ENCODE results near the gene TOM1.
A peak's percentile ranks its signal among the peaks of the same experiment; 100 is the strongest.

The TOM1 gene

GRCh38 chr22:35376728-35377472 is 77.2 kb downstream of the TOM1 start:
- DNase-seq: peak; percentile 85

GRCh38 chr22:35377735-35378134 is 78.0 kb downstream of the TOM1 start:
- DNase-seq: no peak

GRCh38 chr22:35378621-35379020 is 78.9 kb downstream of the TOM1 start:
- no peak for DNase-seq

- DNase-seq: no peak
Measured at GRCh38 chr22:35379146-35379993, 79.7 kb downstream of the TOM1 start.

- DNase-seq: no peak
Measured at GRCh38 chr22:35380013-35380412, 80.3 kb downstream of the TOM1 start.

GRCh38 chr22:35380537-35381423 is 81.1 kb downstream of the TOM1 start, which contains the start of gene HMOX1:
HMOX1 (plus strand) TSS chr22:35381096; CDS start chr22:35381174, 78 bp downstream.
- DNase-seq: peak; percentile 82

- no peak for DNase-seq
Measured at GRCh38 chr22:35381424-35382009, 81.8 kb downstream of the TOM1 start.

DNA sequence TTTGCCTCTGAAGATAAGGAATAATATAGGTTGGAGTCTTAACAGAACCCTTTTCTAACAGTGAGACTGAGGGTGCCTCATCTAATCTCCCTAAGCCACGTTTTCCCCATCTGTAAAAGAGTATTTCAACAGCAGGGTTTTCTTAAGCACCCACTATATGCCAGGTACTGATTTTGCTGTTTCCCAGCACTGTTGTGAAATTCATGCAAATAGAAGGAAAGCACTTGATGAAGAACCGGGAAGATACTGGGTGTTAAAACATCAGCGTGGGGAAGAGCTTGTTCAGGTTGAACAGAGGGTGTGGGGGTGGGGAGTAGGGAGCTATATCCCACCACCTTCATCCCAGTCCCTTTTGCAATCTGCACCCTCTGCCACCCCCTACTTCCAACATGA is 84.0 kb downstream of the TOM1 start:
- DNase-seq: no peak

DNA sequence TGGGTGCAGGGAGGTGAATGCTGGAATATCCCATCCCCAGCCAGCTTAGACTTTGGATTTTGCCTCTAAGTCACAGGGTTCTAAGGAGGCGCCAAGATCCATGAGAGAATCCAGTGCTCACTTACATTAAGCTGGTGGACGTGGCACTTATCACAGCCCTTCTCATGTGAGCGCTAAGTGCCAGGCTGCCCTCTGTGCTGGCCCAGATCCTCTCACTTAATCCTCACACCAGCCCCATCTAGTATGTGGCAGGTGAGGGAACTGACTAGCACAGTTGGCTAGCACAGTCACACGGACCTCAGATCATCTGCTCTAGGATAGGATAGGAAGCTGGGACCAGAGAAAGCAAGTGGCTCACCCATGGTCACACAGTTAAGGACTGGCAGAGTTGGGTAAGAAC is 84.8 kb downstream of the TOM1 start:
- no peak for DNase-seq

GRCh38 chr22:35384975-35385588 is 85.4 kb downstream of the TOM1 start:
- no peak for DNase-seq

DNA sequence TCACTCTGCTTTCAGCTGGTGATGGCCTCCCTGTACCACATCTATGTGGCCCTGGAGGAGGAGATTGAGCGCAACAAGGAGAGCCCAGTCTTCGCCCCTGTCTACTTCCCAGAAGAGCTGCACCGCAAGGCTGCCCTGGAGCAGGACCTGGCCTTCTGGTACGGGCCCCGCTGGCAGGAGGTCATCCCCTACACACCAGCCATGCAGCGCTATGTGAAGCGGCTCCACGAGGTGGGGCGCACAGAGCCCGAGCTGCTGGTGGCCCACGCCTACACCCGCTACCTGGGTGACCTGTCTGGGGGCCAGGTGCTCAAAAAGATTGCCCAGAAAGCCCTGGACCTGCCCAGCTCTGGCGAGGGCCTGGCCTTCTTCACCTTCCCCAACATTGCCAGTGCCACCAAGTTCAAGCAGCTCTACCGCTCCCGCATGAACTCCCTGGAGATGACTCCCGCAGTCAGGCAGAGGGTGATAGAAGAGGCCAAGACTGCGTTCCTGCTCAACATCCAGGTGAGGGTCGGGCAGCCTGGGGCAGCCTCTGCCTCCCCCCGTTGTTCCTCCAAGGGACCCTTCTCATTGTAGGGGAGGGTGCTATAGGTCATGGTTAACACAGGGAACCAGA is 87.1 kb downstream of the TOM1 start:
- no peak for DNase-seq

DNA sequence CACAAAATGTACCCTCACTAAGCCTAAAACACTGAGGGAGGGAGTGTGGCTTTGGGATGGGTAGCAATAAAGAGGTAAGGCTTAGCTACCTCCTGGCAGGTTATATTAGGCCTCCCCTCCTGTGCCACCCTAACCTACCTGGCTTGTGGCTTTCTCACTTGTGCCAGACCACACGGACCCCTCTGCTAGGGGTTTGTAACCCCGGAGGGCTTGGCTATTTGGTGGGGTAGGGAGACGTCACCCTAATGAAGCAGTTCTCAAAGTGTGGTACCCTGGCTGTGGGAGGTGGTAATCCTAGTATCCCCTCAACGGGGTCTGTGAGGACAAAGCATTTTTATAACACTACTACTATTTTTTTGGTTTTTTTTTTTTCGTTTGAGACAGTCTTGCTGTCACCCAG is 91.2 kb downstream of the TOM1 start:
- no peak for DNase-seq

GRCh38 chr22:35392357-35392756 is 92.7 kb downstream of the TOM1 start:
- peak; percentile 33 for DNase-seq

DNA sequence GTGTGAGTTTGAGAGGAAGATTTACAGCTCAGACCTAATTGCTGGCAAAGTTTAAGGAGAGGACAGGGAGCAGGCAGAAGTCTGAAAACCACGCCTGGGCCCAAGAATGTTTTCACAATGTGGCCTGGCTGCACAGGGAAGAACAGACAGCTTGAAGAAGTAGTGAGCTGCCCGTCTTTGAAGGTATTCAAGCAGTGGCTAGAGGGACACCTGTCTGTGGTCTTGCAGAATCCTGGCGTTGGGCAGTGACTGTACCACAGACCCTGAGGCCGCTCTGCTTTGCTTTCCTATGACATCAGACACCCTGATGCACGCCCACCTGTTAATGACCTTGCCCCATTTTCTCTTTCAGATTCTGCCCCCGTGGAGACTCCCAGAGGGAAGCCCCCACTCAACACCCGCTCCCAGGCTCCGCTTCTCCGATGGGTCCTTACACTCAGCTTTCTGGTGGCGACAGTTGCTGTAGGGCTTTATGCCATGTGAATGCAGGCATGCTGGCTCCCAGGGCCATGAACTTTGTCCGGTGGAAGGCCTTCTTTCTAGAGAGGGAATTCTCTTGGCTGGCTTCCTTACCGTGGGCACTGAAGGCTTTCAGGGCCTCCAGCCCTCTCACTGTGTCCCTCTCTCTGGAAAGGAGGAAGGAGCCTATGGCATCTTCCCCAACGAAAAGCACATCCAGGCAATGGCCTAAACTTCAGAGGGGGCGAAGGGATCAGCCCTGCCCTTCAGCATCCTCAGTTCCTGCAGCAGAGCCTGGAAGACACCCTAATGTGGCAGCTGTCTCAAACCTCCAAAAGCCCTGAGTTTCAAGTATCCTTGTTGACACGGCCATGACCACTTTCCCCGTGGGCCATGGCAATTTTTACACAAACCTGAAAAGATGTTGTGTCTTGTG is 93.7 kb downstream of the TOM1 start:
- DNase-seq: no peak

DNA sequence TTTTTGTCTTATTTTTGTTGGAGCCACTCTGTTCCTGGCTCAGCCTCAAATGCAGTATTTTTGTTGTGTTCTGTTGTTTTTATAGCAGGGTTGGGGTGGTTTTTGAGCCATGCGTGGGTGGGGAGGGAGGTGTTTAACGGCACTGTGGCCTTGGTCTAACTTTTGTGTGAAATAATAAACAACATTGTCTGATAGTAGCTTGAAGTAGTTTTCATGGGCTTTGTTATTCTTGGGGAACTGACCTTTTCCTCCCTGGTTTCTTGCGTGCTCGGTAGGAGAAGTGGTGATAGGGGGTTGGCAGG is 94.3 kb downstream of the TOM1 start:
- no peak for DNase-seq

- DNase-seq: no peak
Measured at GRCh38 chr22:35394810-35395563, 95.3 kb downstream of the TOM1 start.

- DNase-seq: peak; percentile 59
Measured at GRCh38 chr22:35396622-35397021, 96.9 kb downstream of the TOM1 start.

DNA sequence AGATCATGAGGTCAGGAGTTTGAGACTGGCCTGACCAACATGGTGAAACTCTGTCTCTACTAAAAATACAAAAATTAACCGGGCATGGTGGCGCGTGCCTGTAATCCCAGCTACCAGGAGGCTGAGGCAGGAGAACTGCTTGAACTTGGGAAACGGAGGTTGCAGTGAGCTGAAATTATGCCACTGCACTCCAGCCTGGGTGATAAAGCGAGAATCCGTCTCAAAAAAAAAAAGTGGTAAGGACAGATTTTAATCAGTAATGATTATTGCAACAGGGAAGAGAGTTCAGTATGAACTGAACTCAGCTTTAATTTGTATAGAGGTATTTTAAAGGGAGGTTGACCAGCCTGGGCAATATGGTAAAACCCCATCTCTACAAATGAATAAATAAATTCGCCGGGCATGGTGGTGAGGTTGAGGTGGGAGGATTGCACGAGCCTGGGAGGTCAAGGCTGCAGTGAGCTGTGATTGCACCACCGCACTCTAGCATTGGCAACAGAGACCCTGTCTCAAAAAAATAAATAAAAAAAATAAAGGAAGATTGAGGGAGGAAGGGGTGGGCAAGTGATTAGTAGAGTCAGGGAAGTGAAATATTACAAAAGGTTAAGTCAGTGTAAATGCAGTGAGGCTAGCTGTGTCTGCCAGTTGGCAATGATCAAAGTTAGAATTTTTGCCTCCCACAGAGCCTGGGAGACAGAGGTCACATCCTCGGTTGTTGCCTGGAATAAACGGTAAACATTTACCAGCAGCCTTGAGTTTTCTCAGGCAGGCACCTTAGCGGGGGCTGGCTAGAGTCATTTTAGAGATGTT is 97.6 kb downstream of the TOM1 start:
- no peak for DNase-seq
